Measurements from ENCODE around the gene CDKN1A. TPM values are rescaled to one million over a fixed set of nuclear protein-coding genes. Genes with fewer than 3 reads are reported as not detected.

The CDKN1A gene
- total and polyA plus RNA-seq, 5 donors: 38.5 to 68.6 (median 59.4) TPM

- Histone ChIP-seq H3K4me3 (ENCODE audit: low read length) (no peak overlapping the region), H3K4me1 (ENCODE audit: control insufficient read depth, insufficient read depth, low read length) (no peaks in the 10 kb centered on the region), H3K27me3 (ENCODE audit: control insufficient read depth, insufficient read depth) (no peaks in the 10 kb centered on the region), H3K27ac (ENCODE audit: low read length) (no peak overlapping the region), H3K9me3 (ENCODE audit: control insufficient read depth, low read length) (no peaks in the 10 kb centered on the region)
- DNase-seq (peak; percentile 87 to 92 (median 91)), ATAC-seq (peak; percentile 90)
- intact Hi-C loops (cut with DNase I): no loop called here
- 39% methylated on average over 9 of the region's 9 CpGs for WGBS
Measured at GRCh38 chr6:36666826-36667591, 11.5 kb upstream of the CDKN1A start.

DNA sequence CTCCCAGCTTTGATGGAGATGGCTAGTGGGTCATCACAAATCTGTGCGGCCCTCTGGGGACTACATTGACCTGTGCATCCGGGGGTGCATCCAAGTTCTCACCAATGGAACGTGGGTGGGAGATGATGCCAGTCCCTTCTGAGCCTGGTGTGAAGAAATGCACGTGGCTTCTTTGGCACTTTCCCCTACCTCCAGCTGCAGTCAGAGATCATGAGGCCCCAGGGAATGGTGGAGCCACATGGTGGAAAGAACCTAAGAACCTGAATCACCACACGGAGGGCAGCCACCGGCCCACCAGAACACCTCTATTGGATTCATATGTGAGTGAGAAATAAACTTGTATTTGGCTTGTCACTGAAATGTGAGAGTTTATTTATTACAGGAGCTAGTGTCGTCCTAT, 9.9 kb upstream of the CDKN1A start:
- no peak for DNase-seq
- Histone ChIP-seq H3K9me3 (ENCODE audit: control insufficient read depth, low read length) (no peaks in the 10 kb centered on the region), H3K4me1 (ENCODE audit: control insufficient read depth, insufficient read depth, low read length) (no peaks in the 10 kb centered on the region), H3K4me3 (ENCODE audit: low read length) (no peak overlapping the region), H3K27ac (ENCODE audit: low read length) (no peak overlapping the region), H3K27me3 (ENCODE audit: control insufficient read depth, insufficient read depth) (no peaks in the 10 kb centered on the region)
- no peak for ATAC-seq
- WGBS: 80% methylated on average over 7 of the region's 7 CpGs
- intact Hi-C loops (cut with DNase I): no loop called here

GRCh38 chr6:36669002-36669401, 9.5 kb upstream of the CDKN1A start:
- H3K27me3 ChIP-seq (ENCODE audit: control insufficient read depth, insufficient read depth): no peaks in the 10 kb centered on the region
- ATAC-seq (no peak), DNase-seq (no peak)
- no peaks in the 10 kb centered on the region for H3K4me1 ChIP-seq (ENCODE audit: control insufficient read depth, insufficient read depth, low read length)
- intact Hi-C loops (cut with DNase I): no loop called here
- no peak overlapping the region for H3K4me3 ChIP-seq (ENCODE audit: low read length)
- H3K27ac ChIP-seq (ENCODE audit: low read length): no peak overlapping the region
- no peaks in the 10 kb centered on the region for H3K9me3 ChIP-seq (ENCODE audit: control insufficient read depth, low read length)
- WGBS: 86% methylated on average over 6 of the region's 6 CpGs

DNA sequence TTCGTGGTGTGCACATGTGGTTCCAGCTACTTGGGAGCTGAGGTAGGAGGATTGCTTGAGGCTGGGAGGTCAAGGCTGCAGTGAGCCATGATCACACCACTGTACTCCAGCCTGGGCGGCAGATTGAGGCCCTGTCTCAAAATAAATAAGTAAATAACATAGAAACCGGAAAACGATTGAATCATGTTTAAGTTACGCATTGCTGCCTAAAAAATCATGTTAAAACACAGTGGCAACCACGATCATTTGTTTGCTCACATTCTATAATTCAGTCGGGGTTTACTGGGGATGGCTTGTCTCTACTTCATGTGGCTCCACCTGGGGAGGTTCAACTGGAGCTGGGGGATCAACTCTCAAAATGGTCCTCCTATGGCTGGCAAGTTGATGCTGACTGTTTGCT, 8.2 kb upstream of the CDKN1A start:
- 95% methylated on average over 7 of the region's 7 CpGs for WGBS
- intact Hi-C loops (cut with DNase I): no loop called here

DNA sequence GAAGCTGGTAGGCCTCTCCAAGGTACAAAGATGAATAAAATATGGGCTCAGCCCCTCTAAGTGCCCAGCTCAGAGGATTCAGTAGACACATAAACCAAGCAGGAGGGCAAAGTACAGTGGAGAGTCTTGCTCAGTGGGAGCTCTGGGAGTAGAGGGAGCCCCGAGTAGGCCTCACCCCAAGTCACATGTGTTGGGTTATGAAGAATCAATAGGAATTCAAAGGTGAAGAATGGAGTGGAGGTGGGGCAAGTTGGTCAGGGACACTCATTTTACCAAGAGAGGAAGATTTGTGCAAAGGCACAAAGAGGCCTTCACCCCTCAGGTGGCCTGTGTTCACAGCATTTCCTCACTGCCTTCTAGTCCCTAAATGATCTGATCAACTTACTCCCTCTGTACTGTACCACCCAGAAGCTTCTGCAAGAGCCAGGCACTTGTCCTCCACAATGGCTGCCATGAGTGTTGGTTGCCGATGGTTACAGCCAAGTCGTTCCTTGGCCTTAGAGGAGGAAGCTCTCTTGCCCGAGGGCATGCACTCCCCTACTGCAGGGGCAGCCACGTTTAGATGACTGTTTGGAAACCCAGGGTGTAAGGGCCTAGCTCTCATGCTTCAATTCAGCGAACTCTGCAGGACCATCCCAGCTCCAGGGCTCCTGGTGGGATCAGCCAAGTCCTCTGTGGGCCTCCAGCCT, 6.7 kb upstream of the CDKN1A start:
- no peaks in the 10 kb centered on the region for H3K27me3 ChIP-seq (ENCODE audit: control insufficient read depth, insufficient read depth)
- H3K4me3 ChIP-seq (ENCODE audit: low read length): no peak overlapping the region
- H3K4me1 ChIP-seq (ENCODE audit: control insufficient read depth, insufficient read depth, low read length): no peaks in the 10 kb centered on the region
- ATAC-seq (no peak), DNase-seq (no peak)
- intact Hi-C loops (cut with DNase I): no loop called here
- H3K9me3 ChIP-seq (ENCODE audit: control insufficient read depth, low read length): no peaks in the 10 kb centered on the region
- 81% methylated on average over 6 of the region's 6 CpGs for WGBS
- H3K27ac ChIP-seq (ENCODE audit: low read length): no peak overlapping the region

More for the DNA sequence above, 8.2 kb upstream of the CDKN1A start:
- ATAC-seq: no peak
- no peaks in the 10 kb centered on the region for H3K9me3 ChIP-seq (ENCODE audit: control insufficient read depth, low read length)
- DNase-seq: no peak
- H3K4me1 ChIP-seq (ENCODE audit: control insufficient read depth, insufficient read depth, low read length): no peaks in the 10 kb centered on the region
- H3K4me3 ChIP-seq (ENCODE audit: low read length): no peak overlapping the region
- H3K27me3 ChIP-seq (ENCODE audit: control insufficient read depth, insufficient read depth): no peaks in the 10 kb centered on the region
- no peak overlapping the region for H3K27ac ChIP-seq (ENCODE audit: low read length)

- Histone ChIP-seq H3K4me1 (ENCODE audit: control insufficient read depth, insufficient read depth, low read length) (no peaks in the 10 kb centered on the region), H3K4me3 (ENCODE audit: low read length) (no peak overlapping the region), H3K27ac (ENCODE audit: low read length) (no peak overlapping the region), H3K27me3 (ENCODE audit: control insufficient read depth, insufficient read depth) (no peaks in the 10 kb centered on the region), H3K9me3 (ENCODE audit: control insufficient read depth, low read length) (no peaks in the 10 kb centered on the region)
- 63% methylated on average over 10 of the region's 10 CpGs for WGBS
- ATAC-seq (no peak), DNase-seq (no peak)
- intact Hi-C loops (cut with DNase I): no loop called here
Measured at GRCh38 chr6:36673882-36674281, 4.6 kb upstream of the CDKN1A start.

DNA sequence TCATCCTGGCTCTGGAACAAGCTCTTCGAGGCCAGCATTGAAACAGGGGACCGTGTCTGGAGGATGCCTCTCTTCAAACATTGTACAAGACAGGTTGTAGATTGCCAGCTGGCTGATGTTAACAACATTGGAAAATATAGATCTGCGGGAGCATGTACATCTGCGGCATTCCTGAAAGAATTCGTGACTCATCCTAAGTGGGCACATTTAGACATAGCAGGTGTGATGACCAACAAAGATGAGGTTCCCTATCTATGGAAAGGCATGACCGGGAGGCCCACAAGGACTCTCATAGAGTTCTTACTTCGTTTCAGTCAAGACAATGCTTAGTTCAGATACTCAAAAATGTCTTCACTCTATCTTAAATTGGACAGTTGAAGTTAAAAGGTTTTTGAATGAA, 3.6 kb upstream of the CDKN1A start:
- WGBS: 92% methylated on average over 7 of the region's 7 CpGs
- DNase-seq (no peak), ATAC-seq (no peak)
- intact Hi-C loops (cut with DNase I): no loop called here
- no peaks in the 10 kb centered on the region for H3K4me1 ChIP-seq (ENCODE audit: control insufficient read depth, insufficient read depth, low read length)
- no peaks in the 10 kb centered on the region for H3K27me3 ChIP-seq (ENCODE audit: control insufficient read depth, insufficient read depth)
- H3K4me3 ChIP-seq (ENCODE audit: low read length): no peak overlapping the region
- H3K27ac ChIP-seq (ENCODE audit: low read length): no peak overlapping the region
- no peaks in the 10 kb centered on the region for H3K9me3 ChIP-seq (ENCODE audit: control insufficient read depth, low read length)

- ATAC-seq (no peak), DNase-seq (no peak)
- Histone ChIP-seq H3K4me1 (ENCODE audit: control insufficient read depth, insufficient read depth, low read length) (no peaks in the 10 kb centered on the region), H3K9me3 (ENCODE audit: control insufficient read depth, low read length) (no peaks in the 10 kb centered on the region), H3K27me3 (ENCODE audit: control insufficient read depth, insufficient read depth) (no peaks in the 10 kb centered on the region), H3K4me3 (ENCODE audit: low read length) (no peak overlapping the region), H3K27ac (ENCODE audit: low read length) (no peak overlapping the region)
- intact Hi-C loops (cut with DNase I): no loop called here
- 70% methylated on average over 4 of the region's 4 CpGs for whole genome bisulfite sequencing
Measured at GRCh38 chr6:36676141-36677058, 2.1 kb upstream of the CDKN1A start.

- ATAC-seq (no peak), DNase-seq (no peak)
- peak overlapping the region; percentile 38 for H3K27ac ChIP-seq (ENCODE audit: low read length)
- intact Hi-C loops (cut with DNase I): no loop called here
- H3K27me3 ChIP-seq (ENCODE audit: control insufficient read depth, insufficient read depth): no peaks in the 10 kb centered on the region
- H3K4me1 ChIP-seq (ENCODE audit: control insufficient read depth, insufficient read depth, low read length): no peaks in the 10 kb centered on the region
- 58% methylated on average over 7 of the region's 7 CpGs for WGBS
- no peak overlapping the region for H3K4me3 ChIP-seq (ENCODE audit: low read length)
- no peaks in the 10 kb centered on the region for H3K9me3 ChIP-seq (ENCODE audit: control insufficient read depth, low read length)
Measured at GRCh38 chr6:36677059-36677749, 1.3 kb upstream of the CDKN1A start.

DNA sequence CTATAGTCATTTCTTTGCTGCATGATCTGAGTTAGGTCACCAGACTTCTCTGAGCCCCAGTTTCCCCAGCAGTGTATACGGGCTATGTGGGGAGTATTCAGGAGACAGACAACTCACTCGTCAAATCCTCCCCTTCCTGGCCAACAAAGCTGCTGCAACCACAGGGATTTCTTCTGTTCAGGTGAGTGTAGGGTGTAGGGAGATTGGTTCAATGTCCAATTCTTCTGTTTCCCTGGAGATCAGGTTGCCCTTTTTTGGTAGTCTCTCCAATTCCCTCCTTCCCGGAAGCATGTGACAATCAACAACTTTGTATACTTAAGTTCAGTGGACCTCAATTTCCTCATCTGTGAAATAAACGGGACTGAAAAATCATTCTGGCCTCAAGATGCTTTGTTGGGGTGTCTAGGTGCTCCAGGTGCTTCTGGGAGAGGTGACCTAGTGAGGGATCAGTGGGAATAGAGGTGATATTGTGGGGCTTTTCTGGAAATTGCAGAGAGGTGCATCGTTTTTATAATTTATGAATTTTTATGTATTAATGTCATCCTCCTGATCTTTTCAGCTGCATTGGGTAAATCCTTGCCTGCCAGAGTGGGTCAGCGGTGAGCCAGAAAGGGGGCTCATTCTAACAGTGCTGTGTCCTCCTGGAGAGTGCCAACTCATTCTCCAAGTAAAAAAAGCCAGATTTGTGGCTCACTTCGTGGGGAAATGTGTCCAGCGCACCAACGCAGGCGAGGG, 594 bp upstream of the CDKN1A start:
- no peak overlapping the region for H3K4me3 ChIP-seq (ENCODE audit: low read length)
- H3K9me3 ChIP-seq (ENCODE audit: control insufficient read depth, low read length): no peaks in the 10 kb centered on the region
- ATAC-seq (no peak), DNase-seq (no peak)
- H3K27ac ChIP-seq (ENCODE audit: low read length): peak overlapping the region; percentile 41
- intact Hi-C loops (cut with DNase I): no loop called here
- peaks cover 6% of the 10 kb centered on the region for H3K4me1 ChIP-seq (ENCODE audit: control insufficient read depth, insufficient read depth, low read length)
- WGBS: 13% methylated on average over 10 of the region's 10 CpGs
- no peaks in the 10 kb centered on the region for H3K27me3 ChIP-seq (ENCODE audit: control insufficient read depth, insufficient read depth)

All from right cardiac atrium (tissue), 5 donors.